Posterior vena cava (tissue), 2 donors: ENCODE data around the gene FAM193A. TPM values are rescaled to one million over a fixed set of nuclear protein-coding genes. Genes with fewer than 3 reads are reported as not detected.
"Not testable (repeated sequence)": the region's sequence is repeated elsewhere in the genome, so short reads cannot be mapped to it uniquely, and the experiment has no call there.

Experiments used
- DNase-seq: peaks from one replicate; pipeline ENCODE4 v3.0.0-alpha.2; 2020; ENCODE audit warnings: low spot score
- intact Hi-C, 2 donors: fragments of 100-400 bp; cut with DNase I; formaldehyde crosslinking; loops; one replicate each; pipeline versions ENCODE4 v1.14.1 to v1.14.2; 2022 to 2023
- total RNA-seq, 2 donors: library from RNA; stranded (reverse); fragmentation: NEBNext Ultra II Directional; extraction: Animal tissue kit (Norgen Biotek cat#: 25700); gene quantifications; one replicate each; pipeline ENCODE4 v1.2.1, GENCODE V29; 2021
- donor health status: DM: yes; HTN: yes; CAD: no.
- donor health status: DM: yes; HTN: yes; CAD: no.

Gene FAM193A
- total RNA-seq, 2 donors from 2014 or later, result 18.6 to 20.3 TPM

GRCh38 chr4:2699534-2699933, 163.1 kb downstream of the FAM193A start:
- intact Hi-C loops, result no loop called here
- DNase-seq, result no peak

- no peak for DNase-seq
These were observed 163.6 kb downstream of the FAM193A start for GRCh38 chr4:2700031-2700430.

GRCh38 chr4:2702361-2702760, 165.9 kb downstream of the FAM193A start:
- intact Hi-C loops, result no loop called here
- no peak for DNase-seq

More at GRCh38 chr4:2700031-2700430, 163.6 kb downstream of the FAM193A start:
- intact Hi-C loops, result no loop called here

GRCh38 chr4:2702770-2703169, 166.3 kb downstream of the FAM193A start:
- DNase-seq, result no peak
- intact Hi-C loops, result no loop called here

GRCh38 chr4:2712261-2712842, 175.9 kb downstream of the FAM193A start:
- DNase-seq, result no peak

GRCh38 chr4:2713337-2713736, 176.9 kb downstream of the FAM193A start:
- intact Hi-C loops, result no loop called here
- DNase-seq, result no peak

More at GRCh38 chr4:2712261-2712842, 175.9 kb downstream of the FAM193A start:
- intact Hi-C loops, result no loop called here

GRCh38 chr4:2714061-2714770, 177.8 kb downstream of the FAM193A start:
- DNase-seq, result no peak
- intact Hi-C loops, result no loop called here

GRCh38 chr4:2714918-2715317, 178.5 kb downstream of the FAM193A start:
- DNase-seq, result no peak
- intact Hi-C loops, result no loop called here

- DNase-seq, result peak; percentile 35
- intact Hi-C loops, result no loop called here
These were observed 179.0 kb downstream of the FAM193A start for GRCh38 chr4:2715426-2715825.

- intact Hi-C loops, result no loop called here
- peak; percentile 46 for DNase-seq
These were observed 179.8 kb downstream of the FAM193A start for GRCh38 chr4:2716236-2716635.

- intact Hi-C loops, result no loop called here
- peak; percentile 18 for DNase-seq
These were observed 185.1 kb downstream of the FAM193A start for GRCh38 chr4:2721586-2721985.

- DNase-seq, result peak; percentile 31
- intact Hi-C loops, result no loop called here
These were observed 185.6 kb downstream of the FAM193A start for GRCh38 chr4:2722033-2722432.

- peak; percentile 30 for DNase-seq
- intact Hi-C loops, result no loop called here
These were observed 187.3 kb downstream of the FAM193A start for GRCh38 chr4:2723751-2724150.

- no peak for DNase-seq
- intact Hi-C loops, result no loop called here
These were observed 188.9 kb downstream of the FAM193A start for GRCh38 chr4:2725380-2725779.

- peak; percentile 62 for DNase-seq
- intact Hi-C loops, result not testable (repeated sequence)
These were observed 190.4 kb downstream of the FAM193A start for GRCh38 chr4:2726881-2727280.

- DNase-seq, result no peak
- intact Hi-C loops, result no loop called here
These were observed 191.8 kb downstream of the FAM193A start for GRCh38 chr4:2728221-2728620.

- DNase-seq, result no peak
- intact Hi-C loops, result no loop called here
These were observed 192.5 kb downstream of the FAM193A start for GRCh38 chr4:2728806-2729532.

- intact Hi-C loops, result no loop called here
- peak; percentile 72 for DNase-seq
These were observed 193.1 kb downstream of the FAM193A start for GRCh38 chr4:2729533-2729875.

GRCh38 chr4:2731907-2732317, 195.5 kb downstream of the FAM193A start:
- DNase-seq, result peak; percentile 73
- intact Hi-C loops, result no loop called here

- peak; percentile 38 for DNase-seq
- intact Hi-C loops, result no loop called here
These were observed 196.1 kb downstream of the FAM193A start for GRCh38 chr4:2732526-2732925.
